WERI-Rb-1 (cell line): ENCODE data around the gene TXN.

ENCODE experiments used
- DNase-seq: peaks from one replicate; pipeline ENCODE4 v3.0.0-alpha.2; 2020
- H3K27ac ChIP-seq: fragments of 250-450 bp; sonication (Bioruptor Pico); 2 replicates; pipeline ENCODE4 v1.5.1; 2020; ENCODE audit warnings: mild to moderate bottlenecking, moderate library complexity
- H3K27me3 ChIP-seq: fragments of 250-450 bp; sonication (Bioruptor Pico); 2 replicates; pipeline ENCODE4 v1.5.1; 2021; ENCODE audit warnings: mild to moderate bottlenecking, low read depth, moderate library complexity; ENCODE audit not compliant: insufficient read depth, severe bottlenecking
- H3K36me3 ChIP-seq: fragments of 250-450 bp; sonication (Bioruptor Pico); 2 replicates; pipeline ENCODE4 v1.5.1; 2020; ENCODE audit warnings: mild to moderate bottlenecking, moderate library complexity
- H3K4me3 ChIP-seq: 2 replicates; pipeline ENCODE4 v1.5.1; 2011; ENCODE audit warnings: low read depth, mild to moderate bottlenecking, control low read depth, low read length
- H3K9me3 ChIP-seq: fragments of 250-450 bp; sonication (Bioruptor Pico); 2 replicates; pipeline ENCODE4 v1.5.1; 2021; ENCODE audit warnings: mild to moderate bottlenecking, moderate library complexity; ENCODE audit not compliant: severe bottlenecking
- TF ChIP-seq, protein P1 (sequence below): IDR thresholded peaks from 2 replicates; pipeline ENCODE4 v1.5.1; 2011; ENCODE audit warnings: low read depth, mild to moderate bottlenecking, control low read depth, inconsistent platforms, low read length

TXN gene

DNA sequence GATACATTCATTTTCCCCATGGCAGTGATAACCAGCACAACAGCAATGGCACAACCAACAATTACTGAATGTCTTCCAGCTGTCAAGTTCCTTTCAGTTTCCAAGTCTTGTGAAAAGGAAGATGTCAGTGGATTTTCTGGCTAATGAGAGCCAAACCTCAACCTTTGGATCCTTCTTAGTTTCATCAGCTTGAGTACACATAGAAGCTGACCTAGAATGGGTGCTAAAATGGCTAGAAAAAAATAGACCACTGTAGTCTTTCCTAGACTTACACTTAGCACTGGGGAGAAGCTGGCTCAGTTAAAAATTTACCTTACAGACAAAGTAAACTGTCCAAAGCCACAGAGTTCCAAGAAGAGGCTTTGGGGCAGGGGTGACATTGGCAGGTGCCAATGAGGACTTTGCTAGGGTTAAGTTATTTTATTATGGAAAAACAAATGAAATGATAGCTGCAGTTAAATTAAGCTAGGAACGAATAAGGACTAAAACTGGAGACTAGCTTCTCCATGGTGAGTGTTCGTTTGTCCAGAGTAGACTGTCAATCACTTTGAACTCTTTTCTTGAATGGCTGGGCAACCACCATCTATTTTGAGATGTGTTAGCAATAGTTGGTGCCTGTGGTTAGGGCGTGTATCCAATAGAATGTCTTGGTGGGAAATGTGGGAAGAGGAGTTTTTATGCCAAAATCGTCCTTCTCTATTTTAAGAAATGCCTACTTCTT lies 25.9 kb upstream of the TXN start:
- DNase-seq = no peak
- Histone ChIP-seq H3K9me3 (no peaks in the 10 kb centered on the region), H3K27me3 (peaks cover 91% of the 10 kb centered on the region), H3K4me3 (no peak overlapping the region), H3K36me3 (no peaks in the 10 kb centered on the region), H3K27ac (no peak overlapping the region)
- TF ChIP-seq, protein P1, sequence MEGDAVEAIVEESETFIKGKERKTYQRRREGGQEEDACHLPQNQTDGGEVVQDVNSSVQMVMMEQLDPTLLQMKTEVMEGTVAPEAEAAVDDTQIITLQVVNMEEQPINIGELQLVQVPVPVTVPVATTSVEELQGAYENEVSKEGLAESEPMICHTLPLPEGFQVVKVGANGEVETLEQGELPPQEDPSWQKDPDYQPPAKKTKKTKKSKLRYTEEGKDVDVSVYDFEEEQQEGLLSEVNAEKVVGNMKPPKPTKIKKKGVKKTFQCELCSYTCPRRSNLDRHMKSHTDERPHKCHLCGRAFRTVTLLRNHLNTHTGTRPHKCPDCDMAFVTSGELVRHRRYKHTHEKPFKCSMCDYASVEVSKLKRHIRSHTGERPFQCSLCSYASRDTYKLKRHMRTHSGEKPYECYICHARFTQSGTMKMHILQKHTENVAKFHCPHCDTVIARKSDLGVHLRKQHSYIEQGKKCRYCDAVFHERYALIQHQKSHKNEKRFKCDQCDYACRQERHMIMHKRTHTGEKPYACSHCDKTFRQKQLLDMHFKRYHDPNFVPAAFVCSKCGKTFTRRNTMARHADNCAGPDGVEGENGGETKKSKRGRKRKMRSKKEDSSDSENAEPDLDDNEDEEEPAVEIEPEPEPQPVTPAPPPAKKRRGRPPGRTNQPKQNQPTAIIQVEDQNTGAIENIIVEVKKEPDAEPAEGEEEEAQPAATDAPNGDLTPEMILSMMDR = no peak

DNA sequence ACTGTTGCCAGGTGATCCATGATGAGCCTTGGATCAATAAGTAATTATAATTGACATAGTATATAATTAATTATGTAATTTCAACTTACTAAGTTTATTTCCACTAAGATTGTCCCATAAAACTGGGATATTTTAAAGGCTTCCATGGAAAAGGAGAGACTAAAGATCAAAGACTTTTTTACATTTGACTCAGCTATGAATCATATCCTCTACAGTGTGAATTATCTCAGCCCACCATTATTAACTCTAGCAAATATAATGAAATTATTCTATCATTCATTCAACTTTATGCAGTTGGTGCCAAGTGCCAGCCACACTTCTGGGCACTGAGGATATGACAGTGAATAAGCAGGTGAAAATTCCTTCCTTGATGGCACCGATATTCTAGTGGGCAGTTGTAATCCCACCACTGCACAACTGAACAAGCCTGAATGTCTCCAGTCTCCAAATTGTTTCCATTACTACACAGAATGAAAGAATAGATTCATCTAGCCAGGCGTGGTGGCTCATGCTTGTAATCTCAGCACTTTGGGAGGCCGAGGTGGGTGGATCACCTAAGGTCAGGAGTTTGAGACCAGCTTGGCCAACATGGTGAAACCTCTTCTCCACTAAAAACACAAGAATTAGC lies 21.9 kb upstream of the TXN start:
- Histone ChIP-seq H3K27ac (no peak overlapping the region), H3K27me3 (peaks cover 96% of the 10 kb centered on the region), H3K9me3 (peaks cover 6% of the 10 kb centered on the region), H3K36me3 (no peaks in the 10 kb centered on the region), H3K4me3 (no peak overlapping the region)
- TF ChIP-seq, protein P1 = no peak
- DNase-seq = no peak

GRCh38 chr9:110276781-110277180 lies 20.5 kb upstream of the TXN start:
- Histone ChIP-seq H3K4me3 (no peak overlapping the region), H3K27me3 (peaks cover 96% of the 10 kb centered on the region), H3K27ac (no peak overlapping the region), H3K9me3 (peaks cover 6% of the 10 kb centered on the region), H3K36me3 (no peaks in the 10 kb centered on the region)
- no peak for DNase-seq
- TF ChIP-seq, protein P1 = no peak

DNA sequence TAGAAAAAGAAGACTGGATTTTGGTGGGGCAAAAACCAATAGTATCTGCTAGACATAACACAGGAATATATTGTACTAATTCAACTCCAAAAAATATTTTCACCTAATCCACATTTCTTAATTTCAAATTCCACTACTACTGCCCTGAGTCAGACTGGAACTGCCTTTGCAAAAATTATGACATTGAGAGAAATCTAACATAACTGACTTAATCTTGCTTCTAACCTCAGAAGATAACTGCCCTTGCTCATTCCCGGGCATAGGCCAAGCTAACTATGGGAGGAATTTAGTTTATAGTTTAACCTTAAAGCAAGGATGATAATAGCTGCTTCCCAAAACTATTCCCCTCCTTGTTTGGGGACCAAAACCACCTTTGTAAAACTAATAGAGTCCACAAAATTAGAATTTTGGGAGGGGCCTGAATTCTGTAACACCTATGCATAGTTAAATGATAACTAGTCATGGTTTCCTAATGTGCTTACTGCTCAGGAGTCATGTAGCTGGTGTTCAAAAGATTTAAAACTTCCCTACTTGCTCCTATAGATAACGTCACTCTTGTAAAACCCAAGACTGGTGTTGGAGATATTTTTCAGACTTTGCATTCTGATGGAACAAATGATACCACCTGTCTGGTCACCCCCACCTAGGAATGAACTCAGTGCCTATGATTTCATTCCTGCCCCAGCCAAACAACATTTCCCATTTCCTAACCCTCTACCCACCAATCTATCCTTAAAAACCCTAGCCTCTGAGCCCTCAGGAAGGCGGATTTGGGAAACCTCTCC lies 14.1 kb upstream of the TXN start:
- no peak overlapping the region for H3K27ac ChIP-seq
- TF ChIP-seq, protein P1 = no peak
- no peaks in the 10 kb centered on the region for H3K36me3 ChIP-seq

DNA sequence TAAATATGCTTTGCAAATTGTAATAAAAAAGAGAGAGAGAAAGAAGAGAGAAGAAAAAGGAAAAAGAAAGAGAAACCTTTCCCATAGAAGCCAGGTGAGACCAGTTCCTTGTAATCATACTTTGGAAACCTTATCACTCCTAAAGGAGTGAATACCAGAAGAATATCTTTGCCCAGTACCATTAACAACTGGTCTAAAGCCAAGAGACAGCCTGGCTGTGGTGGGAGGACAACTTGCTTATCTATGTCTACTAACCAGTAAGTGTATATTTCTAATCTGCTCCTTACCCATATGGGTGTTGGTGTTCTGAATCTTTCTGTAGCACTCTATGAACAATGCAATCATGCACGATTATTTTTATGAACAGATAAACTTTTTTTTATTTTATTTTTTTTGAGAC lies 10.5 kb upstream of the TXN start:
- H3K27me3 ChIP-seq = peaks cover 44% of the 10 kb centered on the region
- no peaks in the 10 kb centered on the region for H3K9me3 ChIP-seq
- no peak for DNase-seq
- TF ChIP-seq, protein P1 = no peak
- H3K36me3 ChIP-seq = no peaks in the 10 kb centered on the region
- H3K4me3 ChIP-seq = no peak overlapping the region
- H3K27ac ChIP-seq = no peak overlapping the region

More for the DNA sequence above, 14.1 kb upstream of the TXN start:
- Histone ChIP-seq H3K9me3 (peaks cover 6% of the 10 kb centered on the region), H3K4me3 (no peak overlapping the region), H3K27me3 (peaks cover 76% of the 10 kb centered on the region)
- DNase-seq = no peak
